ENCODE data around the gene SPG21.

- TF ChIP-seq EZH2 (IDR thresholded peaks at IDR 0.05; ENCODE audit: borderline replicate concordance, insufficient read depth, low read length, poor library complexity, severe bottlenecking): no peak
- TF ChIP-seq CTCF (IDR thresholded peaks at IDR 0.05; ENCODE audit: poor library complexity, severe bottlenecking): no peak
- TF ChIP-seq POLR2AphosphoS5 (IDR thresholded peaks at IDR 0.05): no peak
- no peak for TF ChIP-seq RAD21 (conservative IDR thresholded peaks at IDR 0.05)
- TF ChIP-seq EP300 (conservative IDR thresholded peaks at IDR 0.05; ENCODE audit: poor library complexity, severe bottlenecking): no peak
- no peak for TF ChIP-seq REST (IDR thresholded peaks at IDR 0.05; ENCODE audit: borderline replicate concordance)
- no peak for TF ChIP-seq MXI1 (conservative IDR thresholded peaks at IDR 0.05; ENCODE audit: poor library complexity, severe bottlenecking)
These were observed 40.8 kb downstream of the SPG21 start for GRCh38 chr15:64948916-64949315.
